OCI-M1 (cell line): ENCODE measurements around the gene LHPP.
"Not testable (repeated sequence)": the region's sequence is repeated elsewhere in the genome, so short reads cannot be mapped to it uniquely, and the experiment has no call there.

Source experiments
- DNase-seq: peaks from one replicate; lab custom pipeline; 2025; lab: John Stamatoyannopoulos, UW

LHPP gene

DNA sequence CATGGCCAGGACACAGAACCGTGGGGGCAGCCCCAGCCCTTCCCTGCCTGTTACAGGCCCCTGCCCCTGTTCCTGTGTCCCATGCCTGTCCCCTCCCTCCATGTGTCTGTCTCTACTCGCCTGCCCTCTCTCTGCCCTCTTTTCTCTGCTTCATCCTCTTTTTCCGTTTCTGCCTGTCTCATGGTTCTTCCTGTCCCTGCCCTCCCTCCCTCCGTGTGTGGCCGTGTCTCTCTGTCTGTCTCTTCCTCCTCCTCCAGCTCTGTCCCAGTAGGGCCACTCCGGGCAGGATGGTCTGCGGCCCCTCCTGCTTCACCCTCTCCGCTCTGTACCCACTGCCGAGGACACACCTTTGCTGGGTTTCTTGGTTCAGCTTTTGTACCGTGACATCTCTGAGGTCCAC is 145.2 kb downstream of the LHPP start:
- no peak for DNase-seq

DNA sequence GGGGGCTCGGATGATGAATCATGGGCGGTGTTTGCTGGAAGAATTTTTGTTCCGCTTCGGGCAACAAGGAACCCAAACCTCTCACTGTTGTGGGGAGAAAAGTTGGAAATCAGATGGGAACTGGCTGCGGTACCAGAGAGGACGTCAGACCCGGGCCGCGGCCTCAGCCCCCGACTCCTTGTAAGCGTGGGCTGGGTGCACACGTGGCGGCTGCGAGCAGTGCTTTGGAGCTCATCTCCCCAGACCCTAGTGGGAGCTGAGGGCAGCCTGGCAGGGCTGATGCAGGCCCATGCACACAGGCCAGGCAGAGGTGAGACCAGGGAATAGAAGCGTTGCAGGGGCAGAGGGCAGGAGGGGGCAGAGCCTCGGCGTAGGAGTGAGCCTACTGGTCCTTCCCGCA is 146.1 kb downstream of the LHPP start:
- DNase-seq: no peak

GRCh38 chr10:124608093-124608721 is 146.6 kb downstream of the LHPP start:
- DNase-seq: no peak

- DNase-seq: no peak
These were observed 148.1 kb downstream of the LHPP start for GRCh38 chr10:124609698-124610097.

- not testable (repeated sequence) for DNase-seq
These were observed 148.6 kb downstream of the LHPP start for GRCh38 chr10:124610186-124610585.

GRCh38 chr10:124610851-124611250 is 149.2 kb downstream of the LHPP start:
- not testable (repeated sequence) for DNase-seq

GRCh38 chr10:124611738-124612137 is 150.1 kb downstream of the LHPP start:
- DNase-seq: no peak

DNA sequence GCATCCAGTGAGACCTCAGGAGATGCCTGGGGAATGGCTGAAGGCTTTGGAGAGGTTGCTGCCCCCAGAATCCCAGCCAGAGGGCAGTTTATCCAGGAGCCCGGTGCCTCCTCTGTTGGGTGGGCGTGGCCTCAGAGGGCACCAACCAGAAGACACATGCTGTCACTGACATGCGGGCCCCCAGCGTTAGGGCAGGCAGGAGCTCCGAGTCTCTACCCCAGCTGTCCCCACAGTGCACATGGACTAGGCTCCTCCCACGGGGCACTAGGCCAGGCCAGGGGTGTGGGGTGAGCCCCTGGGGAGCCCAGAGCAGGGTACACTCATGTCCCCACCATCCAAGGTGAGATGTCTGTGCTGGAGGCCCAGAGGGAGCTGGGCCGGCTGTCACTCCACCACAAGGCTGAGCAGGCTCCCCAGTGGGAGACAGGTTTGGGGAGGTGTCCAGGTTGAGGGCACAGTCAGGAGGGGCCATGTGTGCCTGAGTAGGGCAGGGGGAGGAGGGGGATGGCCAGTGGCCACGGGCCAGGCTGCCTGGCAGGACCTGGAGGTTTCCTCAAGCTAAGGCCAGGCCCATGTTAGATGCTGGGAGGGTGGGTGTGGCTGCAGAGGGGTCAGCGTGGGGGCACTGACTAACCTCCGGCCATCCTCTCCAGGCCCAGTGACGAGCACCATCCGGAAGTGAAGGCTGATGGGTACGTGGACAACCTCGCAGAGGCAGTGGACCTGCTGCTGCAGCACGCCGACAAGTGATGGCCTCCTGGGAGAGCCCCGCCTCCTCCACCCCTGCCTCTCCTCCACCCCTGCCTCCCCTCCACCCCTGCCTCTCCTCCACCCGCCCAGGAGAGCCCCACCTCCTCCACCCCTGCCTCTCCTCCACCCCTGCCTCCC is 151.2 kb downstream of the LHPP start:
- DNase-seq: no peak

DNA sequence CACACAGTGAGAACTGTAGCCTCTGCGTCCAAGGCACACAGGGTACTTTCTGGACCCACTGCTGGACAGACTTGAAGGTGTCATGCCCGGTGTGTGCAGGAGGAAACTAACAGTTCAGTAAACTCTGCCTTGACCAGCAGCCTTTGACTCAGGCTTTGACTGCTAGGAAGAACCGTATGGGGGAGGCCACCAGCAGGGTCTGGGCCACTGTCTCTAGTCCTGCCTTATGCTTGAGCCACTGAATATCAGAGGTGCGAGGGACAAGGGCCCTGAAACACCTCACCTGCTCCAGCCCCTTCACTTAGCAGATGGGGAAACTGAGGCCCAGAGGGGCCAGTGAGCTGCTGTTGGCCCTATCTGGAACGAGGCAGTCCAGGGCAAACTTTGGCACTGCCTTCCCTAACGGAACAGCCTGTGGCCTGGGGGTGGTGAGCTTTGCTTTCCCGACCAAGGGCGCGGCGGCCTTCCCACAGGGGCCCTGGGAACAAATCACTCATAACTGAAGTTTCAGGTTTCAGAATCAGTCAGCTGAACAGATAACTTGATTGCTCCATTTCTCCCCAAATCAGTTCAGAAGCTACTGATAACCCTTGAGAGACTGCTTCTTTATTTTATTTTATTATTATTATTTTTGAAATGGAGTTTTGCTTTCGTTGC is 152.5 kb downstream of the LHPP start:
- DNase-seq: no peak

DNA sequence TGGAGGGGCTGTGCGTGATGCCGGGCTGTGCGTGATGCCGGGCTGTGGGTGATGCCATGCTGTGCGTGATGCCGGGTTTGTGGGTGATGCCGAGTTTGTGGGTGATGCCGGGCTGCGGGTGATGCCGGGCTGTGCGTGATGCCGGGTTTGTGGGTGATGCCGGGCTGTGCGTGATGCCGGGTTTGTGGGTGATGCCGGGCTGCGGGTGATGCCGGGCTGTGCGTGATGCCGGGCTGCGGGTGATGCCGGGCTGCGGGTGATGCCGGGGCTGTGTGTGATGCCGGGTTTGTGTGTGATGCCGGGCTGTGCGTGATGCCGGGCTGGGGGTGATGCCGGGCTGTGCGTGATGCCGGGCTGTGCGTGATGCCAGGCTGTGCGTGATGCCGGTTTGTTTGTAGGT is 153.6 kb downstream of the LHPP start:
- DNase-seq: no peak

GRCh38 chr10:124616040-124616835 is 154.6 kb downstream of the LHPP start:
- DNase-seq: no peak

DNA sequence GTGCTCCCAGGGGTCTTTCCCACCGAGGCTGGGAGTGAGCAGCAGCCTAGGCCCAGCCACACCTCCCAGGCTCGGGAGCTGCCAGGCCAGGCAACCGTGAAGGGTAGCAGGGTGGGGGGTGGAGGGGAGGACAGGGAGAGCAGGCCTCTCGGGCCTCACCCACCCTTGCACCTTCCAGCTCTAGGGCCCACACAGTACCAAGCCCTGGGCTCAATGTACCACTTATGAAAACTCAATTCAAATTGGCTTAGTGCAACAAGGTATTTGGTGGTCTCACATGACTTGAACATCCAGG is 155.2 kb downstream of the LHPP start:
- no peak for DNase-seq

- DNase-seq: no peak
These were observed 156.9 kb downstream of the LHPP start for GRCh38 chr10:124618470-124619073.

DNA sequence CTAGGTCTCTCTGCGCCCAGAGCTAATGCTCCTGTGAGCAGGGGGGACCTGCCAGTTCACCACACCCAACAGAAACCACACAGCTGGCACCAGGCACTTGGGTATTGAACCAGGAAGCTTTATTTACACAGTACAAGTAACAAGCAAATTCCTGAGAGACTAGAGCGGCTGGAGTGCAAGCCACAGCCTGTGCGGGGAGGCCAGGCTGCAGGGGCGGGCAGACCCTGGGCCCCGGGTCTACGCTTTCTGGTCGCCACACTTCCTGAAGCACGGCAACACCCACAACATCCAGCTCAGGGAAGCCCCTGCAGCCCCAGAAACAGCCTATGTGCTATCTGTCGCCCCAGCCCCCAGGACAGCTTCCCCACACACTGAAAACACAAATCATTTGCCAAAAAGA is 157.6 kb downstream of the LHPP start:
- DNase-seq: no peak

GRCh38 chr10:124619802-124620490 is 158.3 kb downstream of the LHPP start:
- no peak for DNase-seq

- DNase-seq: no peak
These were observed 160.0 kb downstream of the LHPP start for GRCh38 chr10:124621637-124622036.

DNA sequence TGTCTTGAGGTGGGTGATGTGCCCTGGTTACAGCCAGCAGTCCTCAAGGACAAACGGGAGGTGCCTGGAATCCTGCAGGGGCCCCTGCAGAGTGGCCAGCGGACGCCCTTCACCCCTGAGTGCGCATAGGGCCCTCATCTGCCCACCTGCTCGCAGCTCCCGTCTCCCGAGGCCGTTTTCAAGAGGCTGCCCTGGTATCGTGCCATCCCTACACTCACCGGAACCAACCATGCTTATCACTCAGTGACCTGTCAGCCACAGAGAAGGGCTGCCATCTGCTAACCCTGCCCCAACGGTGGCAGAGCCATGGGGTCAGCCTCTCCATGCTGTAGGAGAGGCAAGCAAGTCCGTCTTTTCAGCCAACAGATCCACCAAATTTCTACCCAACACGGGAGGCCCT is 160.5 kb downstream of the LHPP start:
- no peak for DNase-seq

- DNase-seq: no peak
These were observed 161.4 kb downstream of the LHPP start for GRCh38 chr10:124622866-124623536.

GRCh38 chr10:124624006-124624405 is 162.4 kb downstream of the LHPP start:
- DNase-seq: no peak

GRCh38 chr10:124624466-124624865 is 162.8 kb downstream of the LHPP start:
- DNase-seq: no peak

GRCh38 chr10:124624895-124625294 is 163.3 kb downstream of the LHPP start:
- no peak for DNase-seq
